GM06990 (cell line): ENCODE measurements around the gene OPN4.

ENCODE experiments used
- DNase-seq: peaks from one replicate; pipeline ENCODE4 v3.0.0-alpha.2; 2011; ENCODE audit not compliant: insufficient read length; ENCODE audit errors: extremely low read depth
- H3K27me3 ChIP-seq: replicated peaks from 2 replicates; pipeline ENCODE4 v1.6.0; 2011; ENCODE audit warnings: low read length; ENCODE audit not compliant: control insufficient read depth, insufficient read depth
- H3K36me3 ChIP-seq: 2 replicates; pipeline ENCODE4 v1.5.1; 2011; ENCODE audit warnings: low read length; ENCODE audit not compliant: control insufficient read depth, insufficient read depth
- H3K4me3 ChIP-seq: replicated peaks from 2 replicates; pipeline ENCODE4 v1.5.1; 2011; ENCODE audit warnings: low read depth, mild to moderate bottlenecking, control low read depth, low read length
- TF ChIP-seq, protein P1 (sequence below): IDR thresholded peaks from 2 replicates; pipeline ENCODE4 v1.5.1; 2011; ENCODE audit warnings: low read length, control low read depth, mild to moderate bottlenecking, inconsistent platforms; ENCODE audit not compliant: insufficient read depth, poor library complexity, severe bottlenecking

OPN4 gene

DNA sequence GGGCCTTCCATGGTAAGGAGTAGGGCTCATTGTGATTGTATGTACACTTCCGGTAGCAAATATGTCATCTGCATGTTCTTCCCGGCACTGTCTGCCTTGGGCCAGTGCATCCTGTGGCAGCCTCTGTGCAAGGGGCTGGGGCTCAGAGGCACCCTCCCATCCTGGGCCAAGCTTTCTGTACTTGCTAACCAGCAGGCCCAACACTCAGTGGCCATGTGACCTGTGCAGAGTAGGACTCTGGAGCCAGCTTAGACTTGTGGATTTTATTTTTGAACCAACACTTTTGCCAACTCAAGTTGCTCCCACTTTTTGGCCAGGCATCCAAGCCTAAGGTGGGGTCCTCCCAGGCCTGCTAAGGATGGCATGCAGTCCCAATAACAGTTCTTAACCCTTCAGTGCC lies 38.9 kb downstream of the OPN4 start:
- TF ChIP-seq, protein P1, sequence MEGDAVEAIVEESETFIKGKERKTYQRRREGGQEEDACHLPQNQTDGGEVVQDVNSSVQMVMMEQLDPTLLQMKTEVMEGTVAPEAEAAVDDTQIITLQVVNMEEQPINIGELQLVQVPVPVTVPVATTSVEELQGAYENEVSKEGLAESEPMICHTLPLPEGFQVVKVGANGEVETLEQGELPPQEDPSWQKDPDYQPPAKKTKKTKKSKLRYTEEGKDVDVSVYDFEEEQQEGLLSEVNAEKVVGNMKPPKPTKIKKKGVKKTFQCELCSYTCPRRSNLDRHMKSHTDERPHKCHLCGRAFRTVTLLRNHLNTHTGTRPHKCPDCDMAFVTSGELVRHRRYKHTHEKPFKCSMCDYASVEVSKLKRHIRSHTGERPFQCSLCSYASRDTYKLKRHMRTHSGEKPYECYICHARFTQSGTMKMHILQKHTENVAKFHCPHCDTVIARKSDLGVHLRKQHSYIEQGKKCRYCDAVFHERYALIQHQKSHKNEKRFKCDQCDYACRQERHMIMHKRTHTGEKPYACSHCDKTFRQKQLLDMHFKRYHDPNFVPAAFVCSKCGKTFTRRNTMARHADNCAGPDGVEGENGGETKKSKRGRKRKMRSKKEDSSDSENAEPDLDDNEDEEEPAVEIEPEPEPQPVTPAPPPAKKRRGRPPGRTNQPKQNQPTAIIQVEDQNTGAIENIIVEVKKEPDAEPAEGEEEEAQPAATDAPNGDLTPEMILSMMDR, result no peak
- DNase-seq, result no peak
- no peak overlapping the region for H3K4me3 ChIP-seq
- no peaks in the 10 kb centered on the region; the same call in 1 of the 2 replicates for H3K27me3 ChIP-seq
- H3K36me3 ChIP-seq, result no peaks in the 10 kb centered on the region

DNA sequence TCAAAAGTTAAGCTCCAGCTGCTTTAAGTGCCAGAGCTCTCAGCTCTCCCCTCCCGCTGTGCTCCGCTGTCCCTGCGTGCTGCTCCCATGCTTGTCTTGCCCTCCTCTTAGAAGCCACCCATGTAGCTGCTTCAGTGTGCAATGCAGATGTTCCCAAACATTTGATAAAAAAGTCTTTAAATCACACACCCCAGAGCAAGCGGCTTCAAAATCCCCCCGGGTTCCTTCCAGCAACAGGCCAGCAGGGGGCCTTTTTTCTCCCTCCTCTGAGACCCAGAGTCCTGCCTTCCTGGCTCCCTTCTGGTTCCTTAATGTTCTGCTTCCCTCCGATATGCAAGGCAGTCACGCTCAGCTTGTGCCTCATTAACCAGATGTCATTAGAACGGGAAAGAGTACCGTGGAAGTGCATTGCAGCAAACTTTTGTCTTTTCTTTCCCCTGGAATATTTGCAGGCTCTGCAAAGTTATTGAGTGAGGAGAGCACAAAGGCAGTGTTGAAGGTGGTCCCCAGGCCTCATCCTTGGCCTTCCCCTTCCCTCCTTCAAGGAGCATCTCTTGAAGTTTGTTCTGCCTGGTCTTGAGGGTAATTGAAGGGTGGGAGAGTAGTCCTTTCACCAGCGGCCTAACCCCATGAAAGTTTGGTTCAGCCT lies 39.5 kb downstream of the OPN4 start:
- no peaks in the 10 kb centered on the region; the same call in 1 of the 2 replicates for H3K27me3 ChIP-seq
- H3K4me3 ChIP-seq, result no peak overlapping the region
- DNase-seq, result no peak
- H3K36me3 ChIP-seq, result no peaks in the 10 kb centered on the region
- TF ChIP-seq, protein P1, result peak; percentile 82

DNA sequence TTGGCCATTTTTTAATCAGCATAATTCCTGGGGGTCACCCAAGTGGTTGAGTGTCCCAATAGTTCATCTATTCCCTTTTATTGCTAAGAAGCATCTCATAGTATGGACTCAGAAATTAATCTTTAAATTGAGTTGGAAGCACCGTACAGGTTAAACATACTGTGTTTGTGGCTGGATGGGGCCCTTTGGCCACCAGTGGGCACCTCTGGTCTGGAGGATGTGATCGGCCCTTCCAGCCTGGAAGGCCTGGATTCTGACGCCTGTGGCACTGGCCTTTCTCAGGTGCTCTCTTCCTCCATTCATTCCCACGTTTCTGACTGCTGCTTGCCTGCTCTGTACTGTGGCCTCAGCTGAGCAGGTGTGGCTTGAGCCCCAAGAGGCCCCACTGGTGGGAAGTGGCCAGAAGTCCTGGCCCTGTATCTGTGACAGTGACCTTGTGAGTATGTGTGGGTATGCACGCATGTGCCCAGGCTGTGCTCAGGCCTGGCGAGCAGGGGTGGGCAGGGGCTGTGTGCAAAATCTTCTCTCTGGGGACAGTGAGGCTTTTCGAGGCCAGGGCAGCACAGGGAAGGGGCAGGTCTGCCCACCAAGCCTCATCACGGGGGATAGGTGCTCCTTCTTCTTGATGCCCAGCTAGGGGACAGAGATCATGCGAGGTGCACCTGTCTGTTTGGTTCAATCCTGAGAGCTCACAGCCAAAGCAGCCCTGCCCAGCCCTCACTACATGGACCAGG lies 44.0 kb downstream of the OPN4 start:
- peaks cover 1% of the 10 kb centered on the region; the same call in 1 of the 2 replicates for H3K27me3 ChIP-seq
- no peak overlapping the region for H3K4me3 ChIP-seq
- DNase-seq, result no peak
- no peaks in the 10 kb centered on the region for H3K36me3 ChIP-seq
- TF ChIP-seq, protein P1, result no peak

DNA sequence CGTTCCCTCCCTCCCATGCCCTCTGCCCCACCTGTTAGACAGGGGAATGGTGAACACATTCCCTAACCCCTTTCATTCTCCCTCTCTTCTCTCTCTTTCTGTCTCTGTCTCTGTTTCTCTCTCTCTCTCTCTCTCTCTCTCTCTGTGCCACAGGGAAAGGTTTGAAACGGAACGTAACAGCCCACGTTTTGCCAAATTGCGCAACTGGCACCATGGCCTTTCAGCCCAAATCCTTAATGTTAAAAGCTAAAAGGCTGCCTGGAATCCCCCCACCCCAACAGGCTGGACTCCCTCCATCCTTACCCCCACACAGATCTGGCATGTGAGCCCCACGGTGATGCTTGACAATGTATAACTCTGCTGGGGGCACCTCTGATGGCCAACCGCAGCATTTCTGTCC lies 44.8 kb downstream of the OPN4 start:
- H3K36me3 ChIP-seq, result no peaks in the 10 kb centered on the region
- no peak overlapping the region for H3K4me3 ChIP-seq
- TF ChIP-seq, protein P1, result no peak
- peaks cover 1% of the 10 kb centered on the region; the same call in 1 of the 2 replicates for H3K27me3 ChIP-seq
- DNase-seq, result no peak

DNA sequence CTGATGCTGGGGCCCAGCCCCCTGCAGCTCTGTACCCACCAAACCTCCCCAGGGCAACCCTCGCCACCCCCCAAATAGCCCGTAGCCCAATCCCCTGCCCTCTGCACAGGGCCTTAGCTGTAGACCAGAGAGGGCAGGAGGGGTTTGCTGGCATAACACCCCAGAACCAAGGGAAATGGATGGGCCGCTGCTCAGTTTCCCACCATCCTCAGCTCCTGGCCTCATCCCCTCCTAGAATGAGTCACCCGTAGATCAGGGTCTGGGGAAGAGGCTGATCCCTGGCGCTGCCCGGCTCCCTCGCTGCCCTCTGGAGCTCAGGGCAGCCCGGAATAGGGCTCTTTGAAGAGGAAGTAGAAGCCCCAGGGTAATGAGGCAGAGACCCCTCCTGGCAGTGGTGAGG lies 45.2 kb downstream of the OPN4 start:
- H3K27me3 ChIP-seq, result peaks cover 1% of the 10 kb centered on the region; the same call in 1 of the 2 replicates
- no peaks in the 10 kb centered on the region for H3K36me3 ChIP-seq
- no peak overlapping the region for H3K4me3 ChIP-seq
- no peak for DNase-seq
- TF ChIP-seq, protein P1, result no peak
